Subcutaneous abdominal adipose tissue (tissue), 5 donors: ENCODE measurements around the gene MEIS1.

Experiments used
- H3K27ac ChIP-seq: one replicate; pipeline ENCODE4 v1.7.0; 2013; ENCODE audit warnings: low read depth, mild to moderate bottlenecking, inconsistent platforms, low read length, moderate library complexity
- H3K27me3 ChIP-seq, 5 donors: one replicate each; pipeline ENCODE4 v1.7.0; 2013; ENCODE audit warnings: low read length in 5 of 5, inconsistent platforms in 1 of 5; ENCODE audit not compliant: control insufficient read depth in 5 of 5, insufficient read depth in 4 of 5
- H3K36me3 ChIP-seq, 5 donors: one replicate each; pipeline ENCODE4 v1.7.0; 2013; ENCODE audit warnings: low read length in 5 of 5; ENCODE audit not compliant: control insufficient read depth in 5 of 5, insufficient read depth in 5 of 5
- H3K4me1 ChIP-seq, 5 donors: one replicate each; pipeline ENCODE4 v1.7.0; 2013; ENCODE audit warnings: low read length in 5 of 5, mild to moderate bottlenecking in 3 of 5, moderate library complexity in 1 of 5; ENCODE audit not compliant: control insufficient read depth in 5 of 5, insufficient read depth in 5 of 5
- H3K4me3 ChIP-seq, 5 donors: one replicate each; pipeline ENCODE4 v1.7.0; 2013; ENCODE audit warnings: low read length in 5 of 5, low read depth in 1 of 5
- H3K9ac ChIP-seq, 5 donors: one replicate each; pipeline ENCODE4 v1.7.0; 2013; ENCODE audit warnings: low read length in 5 of 5, mild to moderate bottlenecking in 4 of 5, moderate library complexity in 3 of 5
- H3K9me3 ChIP-seq, 5 donors: one replicate each; pipeline ENCODE4 v1.7.0; 2013; ENCODE audit warnings: low read length in 5 of 5; ENCODE audit not compliant: control insufficient read depth in 5 of 5
- donor health status: healthy.
- donor health status: healthy.
- donor health status: healthy.
- donor health status: healthy.
- donor health status: healthy.

MEIS1 gene

DNA sequence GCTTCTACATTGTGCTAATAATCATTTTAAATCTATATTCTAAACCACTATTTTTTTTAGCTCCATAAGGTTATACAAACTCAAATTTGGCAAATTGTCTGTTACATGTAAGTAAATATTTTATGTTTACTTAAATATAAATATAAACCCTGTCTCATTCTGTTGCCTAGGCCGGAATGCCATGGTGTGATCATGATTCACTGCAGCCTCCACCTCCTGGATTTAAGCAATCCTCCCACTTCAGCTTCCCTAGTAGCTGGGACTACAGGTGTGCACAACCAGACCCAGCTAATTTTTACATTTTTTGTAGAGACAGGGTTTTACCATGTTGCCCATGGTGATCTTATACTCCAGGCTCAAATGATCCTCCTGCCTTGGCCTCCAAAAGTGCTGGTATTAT, 124.7 kb downstream of the MEIS1 start:
- Histone ChIP-seq H3K4me1 (peaks cover 0 to 26% (median 18%) of the 10 kb centered on the region in 5 donors), H3K9ac (no peak overlapping the region), H3K9me3 (no peaks in the 10 kb centered on the region), H3K27ac (no peak overlapping the region), H3K36me3 (no peaks in the 10 kb centered on the region), H3K4me3 (no peak overlapping the region), H3K27me3 (no peaks in the 10 kb centered on the region)

DNA sequence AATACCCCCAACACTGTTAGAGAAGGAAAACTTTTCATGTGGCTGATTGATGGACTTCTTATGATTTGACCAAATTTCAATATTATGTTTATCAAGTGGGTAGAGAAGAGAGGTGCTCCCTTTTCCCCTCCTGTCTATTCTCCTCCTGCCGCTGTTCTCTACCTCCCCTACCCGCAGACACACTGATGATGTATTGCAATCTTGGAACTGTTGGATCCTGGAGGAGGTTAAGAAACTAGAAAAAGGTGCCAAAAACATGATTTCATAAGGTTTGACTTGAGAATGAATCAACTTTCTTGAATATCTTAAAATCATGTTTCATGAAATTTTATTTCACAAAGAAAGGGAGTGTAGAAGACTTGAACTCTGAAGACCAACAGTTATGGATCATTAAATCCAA, 125.8 kb downstream of the MEIS1 start:
- Histone ChIP-seq H3K36me3 (no peaks in the 10 kb centered on the region), H3K27ac (no peak overlapping the region), H3K4me3 (no peak overlapping the region), H3K9me3 (no peaks in the 10 kb centered on the region), H3K27me3 (no peaks in the 10 kb centered on the region), H3K9ac (no peak overlapping the region), H3K4me1 (peaks cover 0 to 16% (median 13%) of the 10 kb centered on the region in 5 donors)

DNA sequence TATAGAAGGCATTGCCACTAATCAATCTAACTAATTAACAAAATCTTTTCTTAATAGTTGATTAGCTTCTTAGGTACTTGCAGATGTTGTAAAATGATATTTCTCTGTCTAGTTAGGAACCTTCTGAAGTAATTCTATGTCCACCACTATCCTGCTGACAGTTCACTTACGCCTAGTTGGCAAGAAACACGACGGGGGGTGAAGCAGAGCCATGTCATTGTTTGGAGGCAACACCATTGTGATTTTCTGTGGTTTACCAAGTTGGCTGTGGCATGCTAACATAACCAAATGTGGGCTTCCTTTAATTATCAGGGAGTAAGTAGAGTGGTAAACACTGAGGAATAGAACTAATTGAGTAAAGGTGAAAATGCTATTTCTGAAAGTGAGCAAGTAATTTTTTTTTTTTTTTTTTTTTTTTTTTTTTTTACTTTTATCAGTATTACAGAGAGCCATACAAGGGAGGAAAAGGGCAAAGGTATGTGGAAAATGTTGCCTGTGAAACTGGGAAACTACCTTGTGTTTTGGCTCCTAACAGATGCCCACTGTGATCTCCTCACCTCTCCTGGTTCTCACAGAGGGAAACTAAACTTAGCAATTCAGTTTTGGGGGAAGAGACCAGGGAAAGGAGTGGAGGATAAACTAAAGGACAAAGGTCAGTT, 126.8 kb downstream of the MEIS1 start:
- Histone ChIP-seq H3K9me3 (no peaks in the 10 kb centered on the region), H3K27me3 (no peaks in the 10 kb centered on the region), H3K36me3 (no peaks in the 10 kb centered on the region), H3K9ac (no peak overlapping the region), H3K27ac (no peak overlapping the region), H3K4me1 (peaks cover 0 to 7% (median 4%) of the 10 kb centered on the region in 5 donors), H3K4me3 (no peak overlapping the region)

DNA sequence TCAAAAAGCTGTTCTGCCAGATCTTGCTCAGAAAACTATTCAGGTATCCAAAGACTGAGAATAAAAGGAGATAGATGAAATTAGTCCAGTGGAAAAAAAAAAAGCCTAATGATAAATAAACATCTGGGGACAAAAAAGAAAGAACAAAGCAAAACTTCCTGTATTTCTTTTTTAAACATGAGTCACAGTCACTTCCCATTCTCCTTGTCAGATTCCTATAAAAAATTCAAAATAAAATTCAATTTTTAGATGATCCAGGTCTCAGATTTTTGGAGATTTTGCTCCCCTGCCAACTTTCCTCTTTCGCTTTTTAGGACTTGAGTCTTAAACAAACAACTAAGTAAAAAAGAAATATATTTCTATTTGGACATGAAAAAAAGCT, 127.4 kb downstream of the MEIS1 start:
- Histone ChIP-seq H3K4me1 (peaks cover 0 to 7% (median 4%) of the 10 kb centered on the region in 5 donors), H3K4me3 (no peak overlapping the region), H3K9me3 (no peaks in the 10 kb centered on the region), H3K36me3 (no peaks in the 10 kb centered on the region), H3K9ac (no peak overlapping the region), H3K27me3 (no peaks in the 10 kb centered on the region), H3K27ac (no peak overlapping the region)

DNA sequence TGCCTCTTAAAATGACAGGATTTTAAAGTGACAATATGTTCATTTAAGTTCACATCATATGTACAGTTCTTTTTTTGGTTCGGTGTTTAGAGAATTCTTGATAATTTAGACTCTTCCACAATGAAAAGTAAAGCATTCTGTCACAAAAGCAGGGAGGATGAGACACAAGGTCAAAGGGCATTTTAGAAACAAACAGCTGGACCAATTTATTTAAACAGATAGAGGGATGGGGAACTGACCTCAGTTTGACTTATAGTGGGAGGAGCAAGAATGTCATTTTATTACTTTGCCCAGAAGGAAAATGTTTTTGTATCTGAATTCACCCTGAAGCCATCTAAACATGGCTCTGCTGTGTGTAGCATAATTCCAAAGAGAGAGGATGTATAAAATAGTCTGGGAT, 128.5 kb downstream of the MEIS1 start:
- no peak overlapping the region for H3K27ac ChIP-seq
- H3K9me3 ChIP-seq: no peaks in the 10 kb centered on the region
- H3K27me3 ChIP-seq: peaks cover 0 to under 1% (median 0%) of the 10 kb centered on the region in 5 donors
- no peak overlapping the region for H3K4me3 ChIP-seq
- H3K9ac ChIP-seq: no peak overlapping the region
- peaks cover 0 to 7% (median 4%) of the 10 kb centered on the region in 5 donors for H3K4me1 ChIP-seq
- H3K36me3 ChIP-seq: peaks cover 0 to under 1% (median 0%) of the 10 kb centered on the region in 5 donors

DNA sequence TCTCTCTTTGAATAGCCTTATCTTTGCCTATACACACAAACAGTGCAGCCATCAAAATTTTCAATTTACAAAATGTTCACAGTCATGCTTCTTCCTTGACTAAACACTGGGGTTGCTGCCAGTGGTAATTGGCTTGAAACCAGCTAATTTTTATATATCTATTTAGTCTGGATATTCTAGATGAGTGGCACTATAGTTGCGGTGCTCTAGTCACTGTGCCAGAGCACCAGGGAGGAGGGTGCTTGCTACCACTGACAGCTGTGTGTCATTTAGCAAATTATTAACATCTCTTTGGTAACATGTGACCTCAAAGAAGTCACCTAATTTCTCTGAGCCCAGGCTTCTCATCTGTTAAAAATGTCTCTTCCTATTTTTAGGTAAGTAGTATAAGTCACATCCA, 130.4 kb downstream of the MEIS1 start:
- no peaks in the 10 kb centered on the region for H3K9me3 ChIP-seq
- peaks cover 0 to 5% (median 0%) of the 10 kb centered on the region in 5 donors for H3K27me3 ChIP-seq
- H3K9ac ChIP-seq: no peak overlapping the region
- H3K27ac ChIP-seq: no peak overlapping the region
- H3K4me3 ChIP-seq: no peak overlapping the region
- H3K4me1 ChIP-seq: peaks cover 0 to 23% (median 8%) of the 10 kb centered on the region in 5 donors
- peaks cover 0 to 3% (median 0%) of the 10 kb centered on the region in 5 donors for H3K36me3 ChIP-seq

DNA sequence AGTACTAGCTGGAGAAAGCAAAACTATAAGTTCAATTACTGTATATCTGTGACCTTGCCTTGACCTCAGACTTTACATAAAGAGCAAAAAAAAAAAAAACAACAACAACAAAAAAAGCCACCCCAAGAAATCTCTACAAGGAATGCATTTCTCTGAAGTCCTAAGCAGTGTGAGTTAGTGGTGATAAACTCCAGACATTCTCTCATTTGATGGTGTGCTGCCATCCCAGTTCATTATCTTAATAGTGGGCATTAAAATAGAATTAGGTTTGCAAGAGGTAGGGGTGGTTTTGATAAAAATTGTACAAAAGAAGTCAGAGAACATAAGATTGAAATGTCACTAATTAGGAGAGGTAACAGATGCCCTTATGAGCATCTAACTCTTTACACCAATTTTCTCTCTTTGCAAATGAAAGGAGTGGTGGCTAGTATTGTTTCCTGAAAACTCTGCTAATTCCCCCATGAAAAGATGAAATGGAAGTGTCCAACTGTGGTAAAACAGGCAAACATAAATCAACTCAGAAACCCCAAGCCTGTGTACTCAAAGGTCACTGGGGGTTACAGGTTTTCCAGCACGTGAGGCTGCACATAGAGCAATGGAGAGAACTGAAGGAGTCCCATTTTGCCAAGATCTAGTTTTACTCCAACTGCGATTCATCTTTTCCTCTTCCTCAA, 131.9 kb downstream of the MEIS1 start:
- Histone ChIP-seq H3K27me3 (peaks cover 0 to 5% (median 0%) of the 10 kb centered on the region in 5 donors), H3K36me3 (peaks cover 0 to 6% (median 3%) of the 10 kb centered on the region in 5 donors), H3K4me3 (no peak overlapping the region), H3K27ac (no peak overlapping the region), H3K9me3 (no peaks in the 10 kb centered on the region), H3K9ac (no peak overlapping the region), H3K4me1 (peaks cover 0 to 19% (median 8%) of the 10 kb centered on the region in 5 donors)

DNA sequence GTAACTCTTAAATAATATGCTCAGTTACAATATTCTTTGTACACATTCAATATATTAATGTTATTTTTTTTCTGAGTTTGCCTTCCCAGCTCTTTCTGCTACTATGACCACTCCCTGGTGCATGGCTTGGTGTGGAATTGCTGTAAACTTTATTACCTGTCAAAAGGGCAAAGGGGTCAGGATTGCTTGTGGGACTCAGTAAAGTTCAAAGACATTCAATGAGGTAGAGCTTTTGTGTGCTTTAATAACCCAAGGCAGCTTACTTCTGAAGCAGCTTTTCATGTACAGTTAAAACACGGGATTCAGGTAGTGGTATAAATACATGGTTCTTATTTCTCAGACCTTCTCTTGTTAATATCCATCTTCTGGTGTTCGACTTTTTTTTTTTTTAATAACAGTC, 132.8 kb downstream of the MEIS1 start:
- Histone ChIP-seq H3K36me3 (peaks cover 0 to 6% (median 3%) of the 10 kb centered on the region in 5 donors), H3K27me3 (peaks cover 0 to 5% (median 0%) of the 10 kb centered on the region in 5 donors), H3K27ac (no peak overlapping the region), H3K4me1 (peaks cover 0 to 16% (median 8%) of the 10 kb centered on the region in 5 donors), H3K9me3 (no peaks in the 10 kb centered on the region), H3K9ac (no peak overlapping the region), H3K4me3 (no peak overlapping the region)

DNA sequence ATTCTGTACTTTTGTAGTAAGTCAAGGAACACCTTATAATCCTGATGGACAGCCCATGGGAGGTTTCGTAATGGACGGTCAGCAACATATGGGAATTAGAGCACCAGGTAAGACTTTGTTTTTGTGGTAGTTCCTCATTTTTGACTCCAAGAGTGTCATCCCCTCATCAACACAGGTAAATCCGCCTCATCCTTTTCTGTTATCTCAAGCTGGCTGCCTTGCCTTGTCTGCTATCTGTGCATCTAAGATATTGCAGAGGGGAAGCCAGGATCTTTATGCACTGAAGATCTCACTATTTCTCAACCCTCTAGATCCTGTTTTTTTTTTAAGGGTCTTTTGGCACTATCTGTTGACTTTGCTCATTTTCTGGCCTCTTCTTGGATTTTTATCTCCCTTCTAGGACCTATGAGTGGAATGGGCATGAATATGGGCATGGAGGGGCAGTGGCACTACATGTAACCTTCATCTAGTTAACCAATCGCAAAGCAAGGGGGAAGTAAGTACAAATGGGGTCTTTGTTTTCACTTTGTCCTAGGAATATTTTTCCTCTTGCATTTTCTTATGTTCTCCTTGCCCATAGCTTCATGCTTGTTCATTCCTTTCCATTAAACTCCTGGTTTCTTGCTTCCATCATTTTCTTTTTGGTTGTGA, 133.8 kb downstream of the MEIS1 start:
- no peak overlapping the region for H3K9ac ChIP-seq
- H3K4me1 ChIP-seq: peaks cover 0 to 16% (median 8%) of the 10 kb centered on the region in 5 donors
- H3K27me3 ChIP-seq: peaks cover 0 to 5% (median 0%) of the 10 kb centered on the region in 5 donors
- H3K36me3 ChIP-seq: peaks cover 0 to 6% (median 3%) of the 10 kb centered on the region in 5 donors
- H3K4me3 ChIP-seq: no peak overlapping the region
- H3K9me3 ChIP-seq: no peaks in the 10 kb centered on the region
- H3K27ac ChIP-seq: no peak overlapping the region

DNA sequence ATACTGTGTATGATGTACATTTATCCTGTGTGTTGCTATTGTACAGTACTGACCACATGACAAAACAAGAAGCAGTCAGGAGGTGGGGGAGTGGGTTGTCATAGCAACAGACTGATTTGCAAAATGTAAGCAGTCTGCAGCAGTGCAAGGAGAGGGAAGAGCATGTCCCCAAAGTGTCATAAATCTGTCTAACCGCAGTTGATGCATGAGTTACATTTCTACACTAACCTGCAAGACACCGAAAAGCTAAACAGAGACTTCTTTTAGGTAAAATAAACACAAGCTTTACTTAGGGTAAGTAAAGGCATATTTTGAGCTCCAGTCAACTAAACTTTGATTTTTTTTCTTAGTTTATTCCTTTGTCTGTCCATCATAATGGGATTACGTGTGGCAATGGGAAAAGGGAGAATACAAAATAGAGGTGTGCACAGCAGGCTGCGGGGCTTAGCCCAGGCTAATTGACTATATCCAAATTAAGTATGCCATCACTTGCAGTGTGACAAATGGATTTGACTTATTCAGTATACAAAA, 134.5 kb downstream of the MEIS1 start:
- Histone ChIP-seq H3K9ac (no peak overlapping the region), H3K27me3 (peaks cover 0 to 5% (median 0%) of the 10 kb centered on the region in 5 donors), H3K36me3 (peaks cover 0 to 6% (median 3%) of the 10 kb centered on the region in 5 donors), H3K9me3 (no peaks in the 10 kb centered on the region), H3K4me1 (peaks cover 0 to 18% (median 8%) of the 10 kb centered on the region in 5 donors), H3K27ac (no peak overlapping the region), H3K4me3 (no peak overlapping the region)
